Hair follicular keratinocyte (primary cell): ENCODE results near the gene CYP2E1. TPM values are rescaled to one million over a fixed set of nuclear protein-coding genes. Genes with fewer than 3 reads are reported as not detected.

Source experiments
- total RNA-seq: library from RNA; depleted of rRNA; stranded (reverse); fragments of >200 nt; gene quantifications from 2 replicates; pipeline ENCODE4 v1.2.3, GENCODE V29; 2015

CYP2E1 gene
- not detected in 2 replicates for total RNA-seq

DNA sequence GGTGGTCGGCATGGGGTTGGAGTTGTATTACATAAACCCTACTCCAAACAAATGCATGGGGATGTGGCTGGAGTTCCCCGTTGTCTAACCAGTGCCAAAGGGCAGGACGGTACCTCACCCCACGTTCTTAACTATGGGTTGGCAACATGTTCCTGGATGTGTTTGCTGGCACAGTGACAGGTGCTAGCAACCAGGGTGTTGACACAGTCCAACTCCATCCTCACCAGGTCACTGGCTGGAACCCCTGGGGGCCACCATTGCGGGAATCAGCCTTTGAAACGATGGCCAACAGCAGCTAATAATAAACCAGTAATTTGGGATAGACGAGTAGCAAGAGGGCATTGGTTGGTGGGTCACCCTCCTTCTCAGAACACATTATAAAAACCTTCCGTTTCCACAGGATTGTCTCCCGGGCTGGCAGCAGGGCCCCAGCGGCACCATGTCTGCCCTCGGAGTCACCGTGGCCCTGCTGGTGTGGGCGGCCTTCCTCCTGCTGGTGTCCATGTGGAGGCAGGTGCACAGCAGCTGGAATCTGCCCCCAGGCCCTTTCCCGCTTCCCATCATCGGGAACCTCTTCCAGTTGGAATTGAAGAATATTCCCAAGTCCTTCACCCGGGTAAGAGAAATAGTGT is at the start of gene CYP2E1:
CYP2E1 (plus strand) TSS at position 407 of the 632 bp plus-strand sequence; CDS start at position 440, 33 bp downstream.

DNA sequence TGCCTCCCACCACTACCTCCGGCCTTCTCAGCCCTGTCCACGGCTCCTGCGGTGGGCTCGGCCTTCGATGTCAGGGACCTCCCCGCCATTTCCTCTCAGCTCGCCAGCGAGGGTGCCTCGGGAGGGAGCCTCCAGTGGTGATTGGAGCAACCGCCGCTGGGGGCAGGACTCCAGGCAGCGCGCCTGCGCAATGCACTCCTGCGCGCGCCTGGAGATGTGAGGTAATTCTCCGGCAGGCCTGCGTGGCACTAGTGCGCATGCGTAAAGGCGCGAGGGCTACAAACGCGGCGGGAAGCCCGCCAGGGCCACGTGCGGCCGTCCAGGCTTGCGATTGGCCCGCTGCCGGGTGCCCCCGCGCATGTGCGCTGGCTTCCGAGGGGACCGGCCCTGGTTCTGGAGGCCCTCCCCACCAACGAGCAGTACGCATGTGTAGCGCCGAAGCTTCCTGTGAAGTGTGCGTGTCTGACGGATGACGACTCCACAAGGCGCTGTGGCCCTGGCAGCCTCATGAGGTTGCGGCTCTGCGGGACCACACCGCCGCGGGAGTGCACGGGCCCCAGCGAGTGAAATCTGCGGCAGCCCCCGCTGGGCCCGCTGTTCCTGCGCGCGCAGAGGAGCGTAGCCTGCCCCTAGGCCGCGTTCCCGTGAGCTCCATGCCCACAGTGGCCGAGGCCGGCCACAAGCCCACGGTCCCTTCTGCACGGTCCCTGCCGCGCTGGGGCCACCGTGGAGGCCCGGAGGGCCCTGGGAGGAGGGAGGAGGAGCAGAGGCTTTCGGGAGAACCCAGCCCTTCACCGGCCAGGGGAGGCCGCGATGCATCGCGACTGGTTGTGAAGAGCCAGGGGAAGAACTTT is 38.5 kb downstream of the CYP2E1 start, which contains the start of gene SYCE1:
SYCE1 (minus strand) TSS at position 143 of the 854 bp plus-strand sequence; CDS start at position 89, 54 bp downstream.

Other genes with a start within 250 kb of the CYP2E1 start
- gene TUBGCP2, start 218.5 kb upstream of the CYP2E1 start, total RNA-seq = 53.7 and 67.2 TPM in 2 replicates
- gene ZNF511, start 218.4 kb upstream of the CYP2E1 start, total RNA-seq = 28.1 and 38.3 TPM in 2 replicates
- not detected in 2 replicates for gene CALY, start 190.5 kb upstream of the CYP2E1 start, total RNA-seq
- not detected in 2 replicates for gene PRAP1, start 180.0 kb upstream of the CYP2E1 start, total RNA-seq
- gene FUOM, start 169.3 kb upstream of the CYP2E1 start, total RNA-seq = 17.5 and 28.8 TPM in 2 replicates
- 89.7 and 125 TPM in 2 replicates for gene ECHS1, start 154.0 kb upstream of the CYP2E1 start, total RNA-seq
- gene PAOX, start 148.1 kb upstream of the CYP2E1 start, total RNA-seq = 2.5 and 6.9 TPM in 2 replicates
- gene MTG1, start 133.2 kb upstream of the CYP2E1 start, total RNA-seq = 14.3 and 20.4 TPM in 2 replicates
- gene SPRN, start 102.7 kb upstream of the CYP2E1 start, total RNA-seq = 0.16 TPM in 1 of 2 replicates, not detected in the other
- 0.30 and 0.31 TPM in 2 replicates for gene SCART1, start 73.4 kb upstream of the CYP2E1 start, total RNA-seq
- 0.42 TPM in 1 of 2 replicates, not detected in the other for gene SYCE1, start 38.2 kb downstream of the CYP2E1 start, total RNA-seq
- not detected in 2 replicates for gene FRG2B, start 99.4 kb downstream of the CYP2E1 start, total RNA-seq